Heart left ventricle (tissue), 16 donors: ENCODE data around the gene CD34. TPM values are rescaled to one million over a fixed set of nuclear protein-coding genes. Genes with fewer than 3 reads are reported as not detected.

Experiments used
- ATAC-seq, 4 donors: fragments of 200-7000 bp; cut with Tn5 transposase; one replicate each; pipeline ENCODE4 v1.9.1; 2020 to 2022; ENCODE audit warnings: moderate library complexity in 4 of 4, mild to moderate bottlenecking in 3 of 4, moderate number of reproducible peaks in 1 of 4
- DNase-seq, 5 donors: peaks; one replicate each; pipeline ENCODE4 v3.0.0-alpha.2; 2020
- H3K27ac ChIP-seq, 12 donors: fragments of 200-600 bp; sonication (generic) in 4 of 12; one replicate each; pipeline versions ENCODE4 v1.5.0 to v1.8.0; 2016 to 2022; ENCODE audit warnings: mild to moderate bottlenecking in 2 of 12
- H3K27me3 ChIP-seq, 9 donors: fragments of 200-600 bp; sonication (generic) in 2 of 9; one replicate each; pipeline versions ENCODE4 v1.5.1 to v1.8.0; 2016 to 2022; ENCODE audit warnings: mild to moderate bottlenecking in 3 of 9
- H3K36me3 ChIP-seq, 9 donors: fragments of 200-600 bp; sonication (generic) in 2 of 9; one replicate each; pipeline versions ENCODE4 v1.5.0 to v1.8.0; 2018 to 2022; ENCODE audit warnings: mild to moderate bottlenecking in 2 of 9
- H3K4me1 ChIP-seq, 12 donors: fragments of 200-600 bp; sonication (generic) in 4 of 12; one replicate each; pipeline versions ENCODE4 v1.5.0 to v1.8.0; 2016 to 2022; ENCODE audit warnings: mild to moderate bottlenecking in 3 of 12
- H3K4me3 ChIP-seq, 12 donors: fragments of 200-600 bp; sonication (generic) in 4 of 12; one replicate each; pipeline versions ENCODE4 v1.5.0 to v1.8.0; 2017 to 2022; ENCODE audit warnings: mild to moderate bottlenecking in 9 of 12, moderate library complexity in 4 of 12
- H3K9me3 ChIP-seq, 12 donors: fragments of 200-600 bp; sonication (generic) in 4 of 12; one replicate each; pipeline versions ENCODE4 v1.5.0 to v1.8.0; 2016 to 2022; ENCODE audit warnings: mild to moderate bottlenecking in 1 of 12
- POLR2A ChIP-seq, 2 donors: fragments of 450-650 bp; IDR thresholded peaks; one replicate each; pipeline ENCODE4 v1.6.1; 2017; ENCODE audit warnings: antibody characterized with exemption in 2 of 2, mild to moderate bottlenecking in 2 of 2, moderate library complexity in 2 of 2
- WGBS, 4 donors: extraction: QIAGEN DNeasy Blood & Tissue Kit in 2 of 4; methylation state at CpG; one replicate each; pipeline versions ENCODE4 v1.1.5 to v1.1.7; 2013 to 2018; 5-methylcytosine and 5-hydroxymethylcytosine counted together
- intact Hi-C, 10 donors: fragments of 100-400 bp; cut with DNase I; formaldehyde crosslinking; loops; one replicate each; pipeline versions ENCODE4 v1.11.1 to v1.14.2; 2022
- polyA plus RNA-seq, 2 donors: library from polyadenylated mRNA; stranded (reverse); fragments of 200-250 nt; gene quantifications; one replicate each; pipeline ENCODE4 v1.2.3, GENCODE V29; 2013
- total RNA-seq, 9 donors: library from RNA; depleted of rRNA in 2 of 9; stranded (reverse); fragments of >200 nt in 2 of 9; fragmentation: NEBNext Ultra II Directional in 3 of 9; extraction: Animal tissue kit (Norgen Biotek cat#: 25700) in 3 of 9; gene quantifications; one replicate each; pipeline versions ENCODE4 v1.1.0 to v1.2.4, GENCODE V29; 2016 to 2023
- TF ChIP-seq, protein P1 (sequence below), 12 donors: fragments of 200-600 bp; sonication (generic) in 4 of 12; IDR thresholded peaks; one replicate each; pipeline versions ENCODE4 v1.5.0 to v1.8.0; 2018 to 2022; ENCODE audit warnings: antibody characterized with exemption in 12 of 12, mild to moderate bottlenecking in 5 of 12
- donor health status: ischemic (EF 13 %, LVEDD 7.1; RV severe dilation, severe dysfunction).
- donor health status: healthy with polysubstance abuse.
- donor health status: DM: no; HTN: yes; CAD: no.
- donor health status: DM: no; HTN: no; CAD: no.
- donor health status: ischemic (EF 25% LVEDD 6.9; RV normal size, moderate dysfunction).
- donor health status: ischemic (EF 25% LVEDD 5.7; RV mildly dilated, moderate dysfunction).
- donor health status: healthy.
- donor health status: DM: yes; HTN: yes; CAD: no.
- donor health status: ischemic (EF 35%, LVEDD 5.7; RV mildly dilated, moderate dysfunction).
- donor health status: nonischemic (EF 11% LVEDD 7.7; RV severe dilation, severe dysfunction).
- donor health status: DM: yes; HTN: yes; CAD: no.
- donor health status: PGD.
- donor health status: ischemic (EF 29% LVEDD 5.4; RV normal size, mild dysfunction).
- donor health status: nonischemic (EF 23%, LVEDD 6.1; RV moderate dilation, normal function).

Gene CD34
- total and polyA plus RNA-seq, 11 donors, result 37.4 to 103 (median 63.0) TPM

GRCh38 chr1:207887542-207888201 is 23.3 kb downstream of the CD34 start:
- Histone ChIP-seq H3K4me3 (no peak overlapping the region), H3K27ac (peak overlapping the region in 11 of 12 donors; percentile 66 to 91 (median 83)), H3K36me3 (peaks cover 0 to 51% (median 6%) of the 10 kb centered on the region in 9 donors), H3K4me1 (peaks cover 21 to 98% (median 77%) of the 10 kb centered on the region in 12 donors), H3K27me3 (no peaks in the 10 kb centered on the region), H3K9me3 (no peaks in the 10 kb centered on the region)
- intact Hi-C loops, result loop anchor here in 3 of 10 donors (5.0 to 10.0 kb wide), 2 partner anchors 75 to 357 kb away; partner anchors contain the start of gene PLXNA2 (in 2 of the 3)
- DNase-seq, result no peak
- 53 to 70% (median 58%) methylated on average over 19 of the region's 19 CpGs for WGBS, 4 donors
- TF ChIP-seq, protein P1, sequence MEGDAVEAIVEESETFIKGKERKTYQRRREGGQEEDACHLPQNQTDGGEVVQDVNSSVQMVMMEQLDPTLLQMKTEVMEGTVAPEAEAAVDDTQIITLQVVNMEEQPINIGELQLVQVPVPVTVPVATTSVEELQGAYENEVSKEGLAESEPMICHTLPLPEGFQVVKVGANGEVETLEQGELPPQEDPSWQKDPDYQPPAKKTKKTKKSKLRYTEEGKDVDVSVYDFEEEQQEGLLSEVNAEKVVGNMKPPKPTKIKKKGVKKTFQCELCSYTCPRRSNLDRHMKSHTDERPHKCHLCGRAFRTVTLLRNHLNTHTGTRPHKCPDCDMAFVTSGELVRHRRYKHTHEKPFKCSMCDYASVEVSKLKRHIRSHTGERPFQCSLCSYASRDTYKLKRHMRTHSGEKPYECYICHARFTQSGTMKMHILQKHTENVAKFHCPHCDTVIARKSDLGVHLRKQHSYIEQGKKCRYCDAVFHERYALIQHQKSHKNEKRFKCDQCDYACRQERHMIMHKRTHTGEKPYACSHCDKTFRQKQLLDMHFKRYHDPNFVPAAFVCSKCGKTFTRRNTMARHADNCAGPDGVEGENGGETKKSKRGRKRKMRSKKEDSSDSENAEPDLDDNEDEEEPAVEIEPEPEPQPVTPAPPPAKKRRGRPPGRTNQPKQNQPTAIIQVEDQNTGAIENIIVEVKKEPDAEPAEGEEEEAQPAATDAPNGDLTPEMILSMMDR (IDR thresholded peaks at IDR 0.05), result no peak
- no peak for TF ChIP-seq POLR2A (IDR thresholded peaks at IDR 0.05)
- ATAC-seq, result no peak

DNA sequence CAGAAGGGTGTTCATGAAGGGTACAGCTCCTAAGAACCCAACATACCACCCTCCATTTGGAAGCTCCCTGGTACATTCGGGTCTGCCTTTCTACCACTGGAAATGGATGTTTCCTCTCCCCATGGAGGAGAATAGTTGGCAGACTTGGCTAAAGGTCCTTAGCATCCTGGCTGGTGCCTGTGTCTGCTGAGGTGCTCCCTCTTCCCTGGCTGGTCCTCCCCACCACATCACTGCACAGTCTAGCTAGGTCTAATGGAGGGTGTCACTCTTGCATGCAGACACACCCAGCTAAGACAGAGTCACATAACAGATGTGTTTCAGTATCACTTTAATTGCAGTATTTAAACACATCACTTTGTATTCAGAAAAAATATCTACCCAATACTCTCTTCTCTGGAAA is 24.7 kb downstream of the CD34 start:
- H3K4me1 ChIP-seq, result peaks cover 20 to 89% (median 65%) of the 10 kb centered on the region in 12 donors
- H3K27ac ChIP-seq, result peak overlapping the region in 11 of 12 donors; percentile 39 to 91 (median 74)
- H3K9me3 ChIP-seq, result no peaks in the 10 kb centered on the region
- H3K27me3 ChIP-seq, result no peaks in the 10 kb centered on the region
- no peak overlapping the region for H3K4me3 ChIP-seq
- intact Hi-C loops, result loop anchor here in 3 of 10 donors (5.0 to 10.0 kb wide), 2 partner anchors 76 to 359 kb away; partner anchors contain the start of gene PLXNA2 (in 2 of the 3)
- TF ChIP-seq, protein P1 (IDR thresholded peaks at IDR 0.05), result no peak
- TF ChIP-seq POLR2A (IDR thresholded peaks at IDR 0.05), result no peak
- H3K36me3 ChIP-seq, result peaks cover 0 to 42% (median 6%) of the 10 kb centered on the region in 9 donors
- ATAC-seq (no peak), DNase-seq (no peak)
- 51 to 71% (median 58%) methylated on average over 1 of the region's 1 CpG for WGBS, 4 donors

DNA sequence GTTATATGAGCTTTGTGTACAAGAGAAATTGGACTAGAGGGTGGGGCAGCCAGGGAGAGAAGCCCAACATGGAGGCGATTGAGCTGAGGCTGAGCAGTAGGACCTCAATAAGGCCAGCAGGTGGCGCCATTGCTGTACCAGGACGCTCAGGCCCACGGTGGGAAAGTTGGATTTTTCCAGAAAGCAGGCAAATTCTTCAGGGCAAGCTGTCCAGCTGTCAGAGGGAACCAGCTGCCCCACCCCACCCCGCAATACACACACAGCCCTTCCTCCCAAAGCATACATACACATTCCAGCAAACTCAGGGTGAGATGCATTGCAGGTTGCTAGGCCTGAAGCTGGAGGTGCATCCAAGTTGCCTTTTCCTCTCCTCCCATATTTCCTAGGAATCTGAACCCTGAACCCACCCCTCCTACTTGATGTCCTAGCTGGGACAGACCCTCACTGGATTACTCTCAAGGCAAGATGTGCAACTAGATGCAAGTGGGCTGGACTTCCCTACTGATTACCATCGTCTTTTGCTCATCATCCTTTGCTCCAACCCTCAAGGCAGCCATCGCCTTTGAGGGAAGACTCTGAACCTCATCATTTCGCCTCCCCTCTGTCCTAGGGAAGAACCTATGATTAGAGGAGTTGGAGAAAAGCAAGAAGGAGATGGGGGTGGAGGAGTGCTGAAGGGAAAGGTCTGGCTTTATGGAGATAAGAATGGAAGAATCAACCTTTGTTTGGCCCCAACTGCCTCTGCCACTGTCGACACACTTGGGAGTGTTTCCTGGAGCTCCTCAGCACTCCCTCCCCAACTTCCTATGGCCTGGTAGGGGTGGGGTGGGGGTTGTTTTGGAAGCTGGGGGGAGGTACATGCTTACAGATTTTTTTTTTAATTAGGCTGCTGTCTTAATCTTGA is 25.5 kb downstream of the CD34 start:
- H3K4me3 ChIP-seq, result no peak overlapping the region
- TF ChIP-seq, protein P1 (IDR thresholded peaks at IDR 0.05), result peak; percentile 93 to 98 (median 96)
- peak in 1 of 2 donors; percentile 10 for TF ChIP-seq POLR2A (IDR thresholded peaks at IDR 0.05)
- H3K9me3 ChIP-seq, result no peaks in the 10 kb centered on the region
- peaks cover 16 to 84% (median 56%) of the 10 kb centered on the region in 12 donors for H3K4me1 ChIP-seq
- ATAC-seq, result peak; percentile 84 to 93 (median 90)
- peak; percentile 85 to 91 (median 87) for DNase-seq
- H3K36me3 ChIP-seq, result peaks cover 0 to 41% (median 6%) of the 10 kb centered on the region in 9 donors
- no peaks in the 10 kb centered on the region for H3K27me3 ChIP-seq
- intact Hi-C loops, result loop anchor here in 7 of 10 donors (1.0 to 10.0 kb wide), 7 partner anchors 77 to 359 kb away; partner anchors contain the start of gene PLXNA2 (in 2 of the 7)
- 21 to 26% (median 23%) methylated on average over 9 of the region's 9 CpGs for WGBS, 4 donors
- H3K27ac ChIP-seq, result peak overlapping the region in 11 of 12 donors; percentile 51 to 91 (median 74)
